ENCODE measurements around the gene HGD.

The HGD gene

GRCh38 chr3:120661106-120661905 is 20.7 kb downstream of the HGD start:
- TF ChIP-seq CTCF (conservative IDR thresholded peaks at IDR 0.05; ENCODE audit: low read depth, low read length): no peak
- DNase-seq (ENCODE audit: low read depth): no peak
- H3K4me3 ChIP-seq (ENCODE audit: low read length): no peak overlapping the region

- H3K4me3 ChIP-seq (ENCODE audit: low read length): no peak overlapping the region
- DNase-seq (ENCODE audit: low read depth): no peak
- no peak for TF ChIP-seq CTCF (conservative IDR thresholded peaks at IDR 0.05; ENCODE audit: low read depth, low read length)
Measured at GRCh38 chr3:120659834-120660233, 22.2 kb downstream of the HGD start.

- no peak for TF ChIP-seq CTCF (conservative IDR thresholded peaks at IDR 0.05; ENCODE audit: low read depth, low read length)
- DNase-seq (ENCODE audit: low read depth): no peak
- H3K4me3 ChIP-seq (ENCODE audit: low read length): no peak overlapping the region
Measured at GRCh38 chr3:120659285-120659684, 22.8 kb downstream of the HGD start.

- H3K4me3 ChIP-seq (ENCODE audit: low read length): no peak overlapping the region
- no peak for TF ChIP-seq CTCF (conservative IDR thresholded peaks at IDR 0.05; ENCODE audit: low read depth, low read length)
- DNase-seq (ENCODE audit: low read depth): no peak
Measured at GRCh38 chr3:120652896-120653545, 29.0 kb downstream of the HGD start.

GRCh38 chr3:120652281-120652680 is 29.8 kb downstream of the HGD start:
- DNase-seq (ENCODE audit: low read depth): no peak
- H3K4me3 ChIP-seq (ENCODE audit: low read length): no peak overlapping the region
- no peak for TF ChIP-seq CTCF (conservative IDR thresholded peaks at IDR 0.05; ENCODE audit: low read depth, low read length)

- DNase-seq (ENCODE audit: low read depth): no peak
- no peak overlapping the region for H3K4me3 ChIP-seq (ENCODE audit: low read length)
- TF ChIP-seq CTCF (conservative IDR thresholded peaks at IDR 0.05; ENCODE audit: low read depth, low read length): no peak
Measured at GRCh38 chr3:120650311-120650710, 31.7 kb downstream of the HGD start.

GRCh38 chr3:120649830-120650233 is 32.2 kb downstream of the HGD start:
- H3K4me3 ChIP-seq (ENCODE audit: low read length): no peak overlapping the region
- DNase-seq (ENCODE audit: low read depth): no peak
- no peak for TF ChIP-seq CTCF (conservative IDR thresholded peaks at IDR 0.05; ENCODE audit: low read depth, low read length)
